ENCODE results near the gene GPR84.

GRCh38 chr12:54328595-54329337 is 35.5 kb downstream of the GPR84 start:
- TF ChIP-seq CTCF (IDR thresholded peaks at IDR 0.05) (no peak), POLR2A (IDR thresholded peaks at IDR 0.05) (no peak)

All from thyroid gland (tissue), 4 donors.